Stimulated activated naive CD8-positive, alpha-beta T cell treated with anti-CD3 and anti-CD28 coated beads, Interleukin-15, amount 100 ng/mL, for 72 hours (primary cell): ENCODE data around the gene PKN1.
"Not testable (repeated sequence)": the region's sequence is repeated elsewhere in the genome, so short reads cannot be mapped to it uniquely, and the experiment has no call there.

Experiments
- ATAC-seq: fragments of 150-1000 bp; cut with Tn5 transposase; 2 replicates; pipeline ENCODE4 v1.10.0; 2021; ENCODE audit warnings: mild to moderate bottlenecking, moderate library complexity
- DNase-seq, 2 donors: peaks; one replicate each; pipeline ENCODE4 v3.0.0; 2021 to 2022
- H3K27ac Mint-ChIP-seq, 2 donors: one replicate each; pipeline ENCODE4 v1.8.0; 2022; ENCODE audit warnings: mild to moderate bottlenecking in 2 of 2, mixed read lengths in 2 of 2, moderate library complexity in 2 of 2
- H3K27me3 Mint-ChIP-seq: one replicate; pipeline ENCODE4 v1.8.0; 2022; ENCODE audit warnings: mixed read lengths
- H3K4me1 Mint-ChIP-seq: one replicate; pipeline ENCODE4 v1.8.0; 2022; ENCODE audit warnings: mild to moderate bottlenecking, mixed read lengths
- H3K4me3 Mint-ChIP-seq, 2 donors: one replicate each; pipeline ENCODE4 v1.8.0; 2022; ENCODE audit warnings: mild to moderate bottlenecking in 2 of 2, mixed read lengths in 2 of 2, moderate library complexity in 1 of 2
- H3K9me3 Mint-ChIP-seq, 2 donors: one replicate each; pipeline ENCODE4 v1.8.0; 2022; ENCODE audit warnings: mixed read lengths in 2 of 2

PKN1 gene

DNA sequence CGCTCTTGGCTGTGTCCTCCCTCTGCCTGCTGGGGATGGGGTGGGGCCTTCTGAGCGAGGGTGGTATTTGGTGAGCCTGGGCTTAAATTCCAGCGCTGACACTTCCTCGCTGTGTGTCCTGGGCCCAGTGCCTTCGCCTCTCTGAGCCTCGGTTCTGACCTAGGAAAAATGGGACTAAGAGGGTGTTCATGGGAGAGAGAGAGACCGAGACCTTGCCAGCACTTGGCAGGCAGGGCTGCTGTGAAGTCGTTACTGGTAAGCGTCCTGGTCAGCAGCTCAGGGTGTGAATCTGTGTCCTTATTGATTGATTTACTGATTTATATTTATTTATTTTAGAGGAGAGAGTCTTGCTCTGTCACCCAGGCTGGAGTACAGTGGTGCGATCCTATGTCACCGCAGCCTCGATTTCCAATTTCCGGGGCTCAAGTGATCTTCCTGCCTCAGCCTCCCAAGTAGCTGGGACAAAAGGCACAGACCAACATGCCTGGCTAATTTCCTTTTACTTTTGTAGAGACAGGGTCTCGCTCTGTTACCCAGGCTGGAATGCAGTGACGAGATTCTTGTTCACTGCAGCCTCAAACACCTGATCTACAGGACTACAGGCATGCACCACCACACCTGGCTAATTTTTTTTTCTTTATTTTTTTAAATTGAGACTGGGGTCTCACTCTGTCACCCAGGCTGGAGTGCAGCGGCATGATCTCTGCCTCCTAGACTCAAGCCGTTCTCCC lies 2.4 kb downstream of the PKN1 start:
- H3K27me3 Mint-ChIP-seq = no peaks in the 10 kb centered on the region
- no peaks in the 10 kb centered on the region for H3K9me3 Mint-ChIP-seq
- DNase-seq (no peak), ATAC-seq (no peak)
- peak overlapping the region; percentile 77 to 86 for H3K4me3 Mint-ChIP-seq
- H3K4me1 Mint-ChIP-seq = peaks cover 83% of the 10 kb centered on the region
- peak overlapping the region in 1 of 2 donors; percentile 63 for H3K27ac Mint-ChIP-seq

GRCh38 chr19:14437578-14438140 lies 4.6 kb downstream of the PKN1 start:
- H3K9me3 Mint-ChIP-seq = no peaks in the 10 kb centered on the region
- H3K4me1 Mint-ChIP-seq = peaks cover 78% of the 10 kb centered on the region
- ATAC-seq = no peak
- no peak for DNase-seq
- no peak overlapping the region for H3K4me3 Mint-ChIP-seq
- no peaks in the 10 kb centered on the region for H3K27me3 Mint-ChIP-seq
- no peak overlapping the region for H3K27ac Mint-ChIP-seq

- Mint-ChIP-seq H3K9me3 (no peaks in the 10 kb centered on the region), H3K27me3 (no peaks in the 10 kb centered on the region), H3K27ac (peak overlapping the region in 1 of 2 donors; percentile 19), H3K4me1 (peaks cover 79% of the 10 kb centered on the region), H3K4me3 (peak overlapping the region; percentile 97 to 99)
- DNase-seq (no peak), ATAC-seq (no peak)
Observed at GRCh38 chr19:14439014-14439413, 5.9 kb downstream of the PKN1 start.

DNA sequence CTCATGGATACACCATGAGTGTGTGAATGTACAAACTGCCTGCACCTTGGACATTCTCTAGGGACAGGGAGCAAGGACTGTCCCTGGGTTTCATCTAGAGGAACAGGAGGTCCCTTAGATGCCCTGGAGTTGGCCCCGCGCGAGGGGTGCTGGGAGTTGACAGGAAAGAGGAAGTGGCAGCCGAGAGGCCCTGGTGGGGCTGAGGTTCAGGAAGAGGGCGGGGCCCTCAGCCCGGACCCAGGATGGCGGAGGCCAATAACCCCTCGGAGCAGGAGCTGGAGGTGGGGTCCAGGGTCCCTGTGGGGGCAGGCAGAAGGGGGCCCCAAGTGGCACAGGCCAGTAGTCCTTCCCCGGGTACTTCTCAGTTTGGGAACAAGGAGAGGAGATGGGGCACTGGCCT lies 6.9 kb downstream of the PKN1 start:
- no peaks in the 10 kb centered on the region for H3K9me3 Mint-ChIP-seq
- no peaks in the 10 kb centered on the region for H3K27me3 Mint-ChIP-seq
- DNase-seq (peak; percentile 60 to 78), ATAC-seq (peak; percentile 98)
- peak overlapping the region; percentile 97 to 99 for H3K4me3 Mint-ChIP-seq
- H3K4me1 Mint-ChIP-seq = peaks cover 71% of the 10 kb centered on the region
- peak overlapping the region; percentile 97 to 99 for H3K27ac Mint-ChIP-seq

DNA sequence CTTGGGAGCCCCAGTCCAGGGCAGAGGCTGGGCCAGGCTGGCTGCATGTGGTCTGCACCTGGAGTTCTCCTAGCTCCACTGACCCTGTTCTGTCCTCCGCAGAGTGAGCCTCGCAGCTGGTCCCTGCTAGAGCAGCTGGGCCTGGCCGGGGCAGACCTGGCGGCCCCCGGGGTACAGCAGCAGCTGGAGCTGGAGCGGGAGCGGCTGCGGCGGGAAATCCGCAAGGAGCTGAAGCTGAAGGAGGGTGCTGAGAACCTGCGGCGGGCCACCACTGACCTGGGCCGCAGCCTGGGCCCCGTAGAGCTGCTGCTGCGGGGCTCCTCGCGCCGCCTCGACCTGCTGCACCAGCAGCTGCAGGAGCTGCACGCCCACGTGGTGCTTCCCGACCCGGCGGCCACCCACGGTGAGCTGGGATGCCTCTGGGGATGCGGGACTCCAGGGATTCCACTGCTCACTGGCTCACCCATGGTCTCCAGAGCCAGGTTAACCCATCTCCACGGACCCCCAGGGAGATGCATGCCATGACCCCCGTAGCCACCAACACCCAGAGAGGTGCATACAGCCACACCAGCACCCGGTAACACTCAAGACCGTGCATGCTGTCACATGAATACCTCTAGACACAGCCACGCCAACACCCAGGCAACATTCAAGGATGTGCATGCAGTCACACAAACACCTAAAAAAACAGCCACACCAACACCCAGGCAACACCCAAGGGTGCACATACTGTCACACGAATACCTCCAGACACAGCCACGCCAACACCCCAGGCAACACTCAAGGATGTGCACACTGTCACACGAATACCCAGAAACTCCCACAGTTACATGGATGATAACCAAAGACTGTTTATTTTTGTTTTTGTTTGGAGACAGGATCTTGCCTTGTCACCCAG lies 8.2 kb downstream of the PKN1 start:
- peak overlapping the region in 1 of 2 donors; percentile 52 for H3K27ac Mint-ChIP-seq

DNA sequence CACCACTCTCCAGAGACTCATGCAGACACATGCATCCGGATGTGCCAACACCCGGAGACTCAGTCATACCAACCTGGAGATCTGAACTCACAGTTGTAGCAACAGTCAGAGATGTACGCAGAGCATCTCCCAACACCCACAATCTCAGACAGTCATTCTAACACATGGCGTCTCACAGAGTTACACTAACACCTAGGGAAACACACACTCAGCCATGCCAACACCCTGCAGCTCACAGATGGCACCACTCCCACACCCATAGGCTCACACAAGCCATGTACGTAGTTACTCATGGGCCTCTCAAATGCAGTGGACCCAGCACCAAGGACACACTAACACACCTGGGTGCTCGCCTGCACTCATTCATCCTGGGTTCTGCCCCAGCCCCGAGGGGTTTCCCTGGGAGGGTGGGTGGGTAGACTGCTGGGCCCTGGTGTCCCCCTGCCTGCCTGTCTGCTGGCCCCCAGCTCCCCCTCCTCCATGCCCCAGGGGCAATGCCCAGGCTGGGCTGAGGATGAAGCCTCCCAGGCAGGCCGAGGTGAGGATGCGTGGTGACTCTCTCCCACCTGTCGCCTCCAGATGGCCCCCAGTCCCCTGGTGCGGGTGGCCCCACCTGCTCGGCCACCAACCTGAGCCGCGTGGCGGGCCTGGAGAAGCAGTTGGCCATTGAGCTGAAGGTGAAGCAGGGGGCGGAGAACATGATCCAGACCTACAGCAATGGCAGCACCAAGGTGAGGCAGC lies 10.0 kb downstream of the PKN1 start:
- no peaks in the 10 kb centered on the region for H3K9me3 Mint-ChIP-seq
- H3K27ac Mint-ChIP-seq = peak overlapping the region in 1 of 2 donors; percentile 59
- no peaks in the 10 kb centered on the region for H3K27me3 Mint-ChIP-seq
- no peak overlapping the region for H3K4me3 Mint-ChIP-seq
- peaks cover 46% of the 10 kb centered on the region for H3K4me1 Mint-ChIP-seq
- no peak for DNase-seq
- no peak for ATAC-seq

More for the DNA sequence above, 8.2 kb downstream of the PKN1 start:
- no peaks in the 10 kb centered on the region for H3K9me3 Mint-ChIP-seq
- H3K4me3 Mint-ChIP-seq = peak overlapping the region; percentile 97 to 99
- DNase-seq (no peak), ATAC-seq (no peak)
- peaks cover 59% of the 10 kb centered on the region for H3K4me1 Mint-ChIP-seq
- no peaks in the 10 kb centered on the region for H3K27me3 Mint-ChIP-seq

- Mint-ChIP-seq H3K9me3 (no peaks in the 10 kb centered on the region), H3K27me3 (no peaks in the 10 kb centered on the region), H3K4me1 (peaks cover 40% of the 10 kb centered on the region), H3K27ac (peak overlapping the region in 1 of 2 donors; percentile 34), H3K4me3 (no peak overlapping the region)
- ATAC-seq (no peak), DNase-seq (no peak)
Observed at GRCh38 chr19:14443632-14444216, 10.6 kb downstream of the PKN1 start.

DNA sequence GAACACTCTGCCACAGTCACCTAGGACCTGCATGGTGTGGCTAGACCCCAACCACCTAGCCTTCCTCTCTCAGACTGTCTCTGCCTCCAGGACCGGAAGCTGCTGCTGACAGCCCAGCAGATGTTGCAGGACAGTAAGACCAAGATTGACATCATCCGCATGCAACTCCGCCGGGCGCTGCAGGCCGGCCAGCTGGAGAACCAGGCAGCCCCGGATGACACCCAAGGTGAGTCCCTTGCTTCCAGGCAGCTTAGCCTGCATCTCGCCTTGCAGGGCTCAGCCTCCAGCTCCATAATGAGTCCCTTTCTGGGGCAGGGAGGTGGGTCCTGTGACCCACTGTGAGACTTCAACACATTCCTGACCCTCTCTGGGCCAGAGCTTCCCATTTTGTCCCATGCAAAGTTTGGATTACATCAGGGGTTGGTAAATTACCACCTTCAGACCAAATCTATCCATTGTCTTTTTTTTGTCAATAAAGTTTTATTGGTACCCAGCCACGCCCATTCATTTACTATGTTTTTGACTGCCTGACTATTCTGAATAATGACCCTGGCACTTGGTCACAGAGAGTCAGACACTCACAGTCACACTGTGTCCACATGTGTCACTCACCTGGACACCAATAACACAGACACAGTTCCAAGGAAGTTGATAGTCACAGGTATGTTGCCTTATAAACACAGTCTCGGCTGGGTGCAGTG lies 13.4 kb downstream of the PKN1 start:
- H3K4me3 Mint-ChIP-seq = no peak overlapping the region

GRCh38 chr19:14449321-14449720 lies 16.2 kb downstream of the PKN1 start:
- no peak for DNase-seq
- no peaks in the 10 kb centered on the region for H3K27me3 Mint-ChIP-seq
- H3K4me1 Mint-ChIP-seq = peaks cover 21% of the 10 kb centered on the region
- no peak overlapping the region for H3K27ac Mint-ChIP-seq
- ATAC-seq = no peak
- no peak overlapping the region for H3K4me3 Mint-ChIP-seq
- no peaks in the 10 kb centered on the region for H3K9me3 Mint-ChIP-seq

More for the DNA sequence above, 13.4 kb downstream of the PKN1 start:
- Mint-ChIP-seq H3K4me1 (peaks cover 26% of the 10 kb centered on the region), H3K9me3 (no peaks in the 10 kb centered on the region), H3K27ac (no peak overlapping the region), H3K27me3 (no peaks in the 10 kb centered on the region)
- ATAC-seq (no peak), DNase-seq (no peak)

DNA sequence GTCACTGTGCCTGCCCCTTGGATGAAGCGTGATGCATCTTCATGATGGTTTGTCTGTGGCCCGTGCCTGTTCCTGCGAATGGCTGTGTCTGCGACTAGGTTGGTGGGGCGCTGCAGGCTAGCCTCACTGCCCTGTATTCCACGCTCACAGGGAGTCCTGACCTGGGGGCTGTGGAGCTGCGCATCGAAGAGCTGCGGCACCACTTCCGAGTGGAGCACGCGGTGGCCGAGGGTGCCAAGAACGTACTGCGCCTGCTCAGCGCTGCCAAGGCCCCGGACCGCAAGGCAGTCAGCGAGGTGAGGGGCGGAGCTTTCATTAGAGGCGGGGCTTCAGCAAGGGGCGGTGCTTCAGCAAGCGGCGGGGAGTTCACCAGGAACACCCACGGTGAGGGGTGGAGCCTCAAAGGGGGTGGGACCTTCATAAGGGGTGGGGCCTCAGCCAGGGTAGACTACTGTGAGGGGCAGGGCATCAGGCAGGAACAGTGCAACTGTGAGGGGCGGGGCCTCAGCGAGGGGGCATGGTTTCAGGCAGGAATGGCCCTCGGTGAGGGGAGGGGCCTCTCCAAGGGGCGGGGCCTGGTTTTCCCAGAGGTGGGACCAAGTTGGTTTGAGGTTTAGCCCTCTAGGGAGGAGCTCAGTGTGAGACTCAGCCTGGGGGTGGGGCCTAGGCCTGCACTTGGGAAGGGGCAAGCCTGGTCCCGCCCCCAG lies 17.2 kb downstream of the PKN1 start:
- H3K27me3 Mint-ChIP-seq = no peaks in the 10 kb centered on the region
- peak overlapping the region in 1 of 2 donors; percentile 49 for H3K27ac Mint-ChIP-seq
- peaks cover 21% of the 10 kb centered on the region for H3K4me1 Mint-ChIP-seq
- ATAC-seq = peak; percentile 90
- H3K4me3 Mint-ChIP-seq = no peak overlapping the region
- no peaks in the 10 kb centered on the region for H3K9me3 Mint-ChIP-seq
- peak; percentile 57 to 76 for DNase-seq

GRCh38 chr19:14450876-14451275 lies 17.8 kb downstream of the PKN1 start:
- Mint-ChIP-seq H3K27me3 (no peaks in the 10 kb centered on the region), H3K4me1 (peaks cover 21% of the 10 kb centered on the region), H3K27ac (no peak overlapping the region), H3K9me3 (no peaks in the 10 kb centered on the region), H3K4me3 (no peak overlapping the region)
- DNase-seq (no peak), ATAC-seq (no peak)

GRCh38 chr19:14452303-14452702 lies 19.2 kb downstream of the PKN1 start:
- H3K4me3 Mint-ChIP-seq, H3K27me3 Mint-ChIP-seq, H3K9me3 Mint-ChIP-seq, ATAC-seq, DNase-seq, H3K27ac Mint-ChIP-seq: not testable (repeated sequence)
- H3K4me1 Mint-ChIP-seq = peaks cover 15% of the 10 kb centered on the region

- no peak overlapping the region for H3K4me3 Mint-ChIP-seq
- peaks cover 5% of the 10 kb centered on the region for H3K4me1 Mint-ChIP-seq
- H3K27me3 Mint-ChIP-seq = no peaks in the 10 kb centered on the region
Observed at GRCh38 chr19:14459703-14460102, 26.6 kb downstream of the PKN1 start.

DNA sequence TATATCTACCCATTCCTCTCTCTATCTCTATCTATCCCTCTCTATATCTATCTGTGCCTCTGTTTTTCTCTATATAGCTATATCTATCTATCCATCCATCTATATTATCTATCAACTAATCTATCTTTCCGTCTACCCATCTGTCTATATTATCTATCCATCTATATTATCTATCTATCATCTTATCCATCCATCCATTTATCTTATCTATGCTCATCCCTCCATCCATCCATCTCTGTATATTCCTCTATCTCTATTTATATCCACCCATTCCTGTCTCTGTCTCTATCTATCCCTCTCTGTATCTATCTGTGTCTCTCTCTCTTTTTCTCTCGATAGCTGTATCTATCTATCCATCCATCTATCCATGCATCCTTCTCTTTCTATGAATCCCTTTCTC lies 27.8 kb downstream of the PKN1 start:
- H3K27me3 Mint-ChIP-seq = no peaks in the 10 kb centered on the region
- no peak for DNase-seq
- H3K27ac Mint-ChIP-seq = no peak overlapping the region
- no peak for ATAC-seq
- peaks cover 5% of the 10 kb centered on the region for H3K4me1 Mint-ChIP-seq
- H3K9me3 Mint-ChIP-seq = no peaks in the 10 kb centered on the region
- no peak overlapping the region for H3K4me3 Mint-ChIP-seq

More at GRCh38 chr19:14459703-14460102, 26.6 kb downstream of the PKN1 start:
- ATAC-seq (peak; percentile 100), DNase-seq (no peak)
- no peak overlapping the region for H3K27ac Mint-ChIP-seq
- H3K9me3 Mint-ChIP-seq = no peaks in the 10 kb centered on the region
